HG02759 (cell line): ENCODE measurements around the gene CPSF4L.
A peak's percentile ranks its signal among the peaks of the same experiment; 100 is the strongest.
"Not testable (repeated sequence)": the region's sequence is repeated elsewhere in the genome, so short reads cannot be mapped to it uniquely, and the experiment has no call there.

Experiments used
- ATAC-seq: cut with Tn5 transposase; IDR thresholded peaks from one replicate; pipeline ENCODE4 v1.9.1; 2021; ENCODE audit warnings: mild to moderate bottlenecking, moderate library complexity; ENCODE audit not compliant: unreplicated experiment

Gene CPSF4L, protein sequence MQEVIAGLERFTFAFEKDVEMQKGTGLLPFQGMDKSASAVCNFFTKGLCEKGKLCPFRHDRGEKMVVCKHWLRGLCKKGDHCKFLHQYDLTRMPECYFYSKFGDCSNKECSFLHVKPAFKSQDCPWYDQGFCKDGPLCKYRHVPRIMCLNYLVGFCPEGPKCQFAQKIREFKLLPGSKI

DNA sequence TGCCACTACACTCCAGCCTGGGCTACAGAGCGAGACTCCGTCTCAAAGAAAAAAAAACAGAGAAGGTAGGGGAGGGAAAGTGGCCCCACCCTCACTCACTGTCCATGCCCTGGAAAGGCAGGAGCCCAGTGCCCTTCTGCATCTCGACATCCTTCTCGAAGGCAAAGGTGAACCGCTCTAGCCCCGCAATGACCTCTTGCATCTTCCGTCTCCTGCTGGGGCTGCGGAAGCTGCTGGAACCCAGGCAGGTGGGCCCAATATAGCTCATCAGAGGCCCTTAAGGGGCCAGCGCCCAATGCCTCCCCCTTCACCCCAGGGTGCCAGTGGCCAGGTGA, at the start of gene CPSF4L:
Gene CPSF4L (minus strand): TSS at position 264 of the 335 bp plus-strand sequence. CDS start 62 bp downstream, at position 202.
- no peak for ATAC-seq

DNA sequence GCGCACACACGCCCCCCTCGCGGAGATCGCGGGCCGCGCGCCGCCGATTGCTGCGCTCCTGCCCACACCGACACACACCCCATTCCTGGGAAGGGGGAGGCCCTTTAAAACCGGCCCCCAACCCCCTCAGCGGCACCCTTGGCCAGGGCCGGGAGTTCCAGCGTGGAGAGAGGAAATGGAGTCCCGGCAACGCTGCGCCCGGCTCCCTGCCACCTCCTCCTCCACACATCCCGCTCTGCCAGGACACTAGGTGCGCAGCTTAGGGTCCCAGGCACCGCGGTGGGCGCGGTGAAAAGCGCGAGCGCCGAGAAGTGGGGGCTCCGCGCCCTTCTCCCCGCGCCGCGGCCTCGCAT, 49.7 kb upstream of the CPSF4L start:
- ATAC-seq, result peak; percentile 19

DNA sequence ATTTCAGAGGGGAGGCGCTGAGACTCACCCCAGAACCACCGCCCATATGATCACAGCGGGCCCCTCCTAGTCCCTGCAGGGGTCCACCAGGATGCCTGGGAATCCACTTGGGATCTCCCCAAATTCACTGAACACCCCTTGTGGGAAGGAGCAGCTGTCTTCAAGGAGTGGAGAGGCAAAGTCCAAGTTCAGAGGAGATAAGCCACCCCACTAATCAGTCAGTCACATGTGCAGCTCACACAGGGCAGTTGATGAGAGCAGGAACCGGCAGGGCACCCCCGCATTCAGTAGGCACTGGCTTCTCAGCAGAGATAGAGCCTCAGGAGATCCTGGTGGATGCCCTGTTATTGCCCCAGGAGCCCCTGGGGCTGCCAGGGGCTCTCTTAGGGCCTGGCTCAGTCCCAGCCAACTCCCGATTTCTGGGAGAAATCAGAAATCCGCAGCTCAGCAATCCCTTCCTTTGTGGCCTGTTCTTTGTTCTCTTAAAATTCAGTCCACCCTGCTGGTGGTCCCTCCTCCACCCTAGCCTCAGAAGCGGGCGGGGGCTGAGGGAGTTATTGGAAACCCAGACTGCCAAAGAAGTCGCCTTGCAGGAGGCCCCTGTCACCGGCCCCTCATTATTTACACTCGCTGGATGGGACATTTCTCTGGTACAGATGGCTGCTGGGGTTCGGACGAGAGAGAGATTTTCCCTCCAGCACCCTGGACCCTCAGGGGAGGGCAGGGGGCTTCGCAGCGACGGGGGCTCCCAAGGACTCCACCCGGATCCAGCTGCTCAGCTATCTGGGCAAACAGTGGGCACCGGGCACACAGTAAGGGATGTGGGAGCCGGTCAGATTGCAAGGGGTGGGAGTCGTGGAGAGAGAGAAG, 48.3 kb upstream of the CPSF4L start:
- no peak for ATAC-seq

DNA sequence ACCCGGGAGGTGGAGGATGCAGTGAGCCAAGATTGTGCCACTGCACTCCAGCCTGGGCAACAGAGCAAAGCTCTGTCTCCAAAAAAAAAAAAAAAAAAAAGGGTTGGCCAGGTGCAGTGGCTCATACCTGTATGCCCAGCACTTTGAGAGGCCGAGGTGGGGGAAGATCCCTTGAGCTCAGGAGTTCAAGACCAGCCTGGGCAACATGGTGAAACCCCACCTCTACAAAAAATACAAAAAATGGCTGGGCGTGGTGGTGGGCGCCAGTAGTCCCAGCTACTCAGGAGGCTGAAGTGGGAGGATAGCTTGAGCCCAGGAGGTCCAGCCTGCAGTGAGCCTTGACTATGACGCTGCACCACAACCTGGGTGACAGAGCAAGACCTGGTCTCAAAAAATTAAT, 47.3 kb upstream of the CPSF4L start:
- ATAC-seq, result not testable (repeated sequence)

DNA sequence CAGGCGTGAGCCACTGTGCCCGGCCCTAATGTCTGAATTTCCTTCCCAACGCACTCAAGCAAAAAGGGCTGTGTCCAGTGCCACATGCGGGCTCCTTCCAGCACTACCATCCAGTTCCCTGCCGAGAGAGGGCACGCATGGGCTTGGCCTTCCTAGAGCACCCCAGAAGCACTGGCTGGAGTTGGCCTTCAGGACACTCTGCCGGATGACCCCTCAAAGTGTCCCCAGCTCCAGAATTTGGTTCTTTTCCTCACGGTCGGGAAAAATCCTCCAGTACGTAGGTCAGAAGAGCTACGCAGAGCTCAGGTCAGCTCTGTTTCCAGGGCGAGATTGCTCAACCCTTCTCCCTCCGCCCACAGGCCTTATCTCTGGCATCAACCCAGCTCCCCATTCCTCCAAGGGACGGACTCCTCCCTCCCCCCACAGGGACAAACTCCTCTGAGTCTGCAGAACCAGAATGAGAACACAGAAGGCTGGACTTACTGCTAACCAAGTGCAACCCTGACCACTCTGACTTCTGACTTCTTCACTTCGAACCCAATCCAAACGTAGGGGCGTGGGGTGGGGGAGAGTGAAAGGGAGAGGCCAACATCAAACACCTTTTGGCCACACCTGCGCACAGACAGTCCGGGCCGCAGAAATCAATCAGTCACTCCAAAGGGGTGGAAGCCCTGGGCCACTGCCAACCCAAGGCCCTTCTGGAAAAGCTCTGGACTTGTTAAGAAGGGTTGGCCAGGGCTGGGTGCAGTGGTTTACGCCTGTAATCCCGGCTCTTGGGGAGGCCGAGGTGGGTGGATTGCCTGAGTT, 46.5 kb upstream of the CPSF4L start:
- no peak for ATAC-seq

- ATAC-seq, result no peak
Measured at GRCh38 chr17:73307130-73307529, 45.5 kb upstream of the CPSF4L start.

- no peak for ATAC-seq
Measured at GRCh38 chr17:73305845-73306836, 44.5 kb upstream of the CPSF4L start.

GRCh38 chr17:73304971-73305812, 43.5 kb upstream of the CPSF4L start:
- ATAC-seq, result no peak

- ATAC-seq, result no peak
Measured at GRCh38 chr17:73304438-73304837, 42.8 kb upstream of the CPSF4L start.

GRCh38 chr17:73302189-73302588, 40.5 kb upstream of the CPSF4L start:
- no peak for ATAC-seq

- ATAC-seq, result no peak
Measured at GRCh38 chr17:73301369-73301768, 39.7 kb upstream of the CPSF4L start.

GRCh38 chr17:73300392-73300791, 38.7 kb upstream of the CPSF4L start:
- ATAC-seq, result no peak

DNA sequence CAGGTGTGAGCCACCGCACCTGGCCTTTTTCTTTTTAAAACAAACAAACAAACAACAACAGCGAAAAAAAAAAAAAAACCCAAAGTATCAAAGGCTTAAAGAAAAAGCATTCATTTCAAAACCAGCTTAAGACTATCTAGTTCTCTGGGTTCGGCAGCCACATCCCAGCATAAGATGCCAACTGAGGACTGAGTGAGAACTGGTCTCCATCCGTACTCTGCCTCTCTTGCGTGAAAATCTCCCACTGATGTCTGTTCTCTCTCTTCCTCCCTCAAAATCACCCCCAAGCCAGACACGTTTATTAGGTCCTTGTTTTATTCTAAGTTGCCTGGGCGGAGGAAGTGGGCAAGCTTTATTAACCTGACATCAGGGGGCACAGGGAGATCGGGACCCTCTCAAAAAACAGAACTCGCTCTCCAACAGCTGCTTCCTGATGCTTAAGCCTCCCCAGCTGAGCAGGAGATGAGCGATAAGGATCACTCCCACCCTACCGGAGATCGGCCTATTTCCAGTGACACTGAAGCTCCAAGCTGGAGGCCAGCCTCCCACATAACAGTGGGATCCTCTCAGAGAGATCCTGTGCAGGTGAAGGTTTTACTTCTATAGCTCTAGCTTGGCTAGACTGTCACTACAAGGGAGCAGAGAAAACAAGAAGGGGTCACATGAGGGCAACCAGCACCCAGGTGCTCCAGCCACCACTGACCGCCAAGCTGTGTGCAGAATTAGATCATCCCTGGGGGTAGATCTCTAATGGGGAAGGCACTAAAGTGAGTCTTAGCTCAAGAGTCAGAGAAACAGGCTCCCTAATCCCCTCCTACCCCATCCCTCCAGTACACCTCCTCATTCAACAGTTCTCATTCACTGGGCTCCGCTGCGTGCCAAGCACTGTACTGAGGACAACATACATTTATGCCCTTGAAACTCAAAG, 36.5 kb upstream of the CPSF4L start:
- peak; percentile 84 for ATAC-seq

DNA sequence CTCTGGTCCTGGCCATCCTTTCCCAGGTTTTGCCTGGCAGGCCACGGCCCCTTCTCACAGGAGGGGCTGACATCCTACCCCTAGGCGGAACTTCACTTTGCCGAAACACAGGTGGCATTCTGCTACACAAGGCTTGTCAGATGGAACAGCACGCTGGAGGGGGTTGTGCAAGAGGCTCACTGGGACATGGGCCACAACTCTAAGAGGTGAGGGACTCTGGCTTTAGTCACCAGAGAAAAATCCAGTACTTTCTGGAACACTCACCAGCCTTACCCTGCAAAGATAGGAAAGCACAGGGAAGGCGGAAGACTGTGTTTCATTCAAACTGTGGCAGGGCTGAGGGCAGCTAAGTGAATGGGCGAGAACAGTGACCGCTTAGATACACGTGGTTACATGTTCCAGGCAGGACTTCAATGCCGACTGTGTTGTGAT, 31.8 kb upstream of the CPSF4L start:
- no peak for ATAC-seq

- ATAC-seq, result no peak
Measured at GRCh38 chr17:73293031-73293430, 31.4 kb upstream of the CPSF4L start.

GRCh38 chr17:73292031-73292531, 30.4 kb upstream of the CPSF4L start:
- no peak for ATAC-seq

GRCh38 chr17:73291260-73291801, 29.7 kb upstream of the CPSF4L start:
- peak; percentile 91 for ATAC-seq
